HG02798 (cell line): Measurements from ENCODE around the gene DPH7.
"Not testable (repeated sequence)": the region's sequence is repeated elsewhere in the genome, so short reads cannot be mapped to it uniquely, and the experiment has no call there.

Experiments
- ATAC-seq: cut with Tn5 transposase; IDR thresholded peaks from one replicate; pipeline ENCODE4 v1.9.1; 2021; ENCODE audit warnings: mild to moderate bottlenecking; ENCODE audit not compliant: unreplicated experiment, poor library complexity

Gene DPH7

DNA sequence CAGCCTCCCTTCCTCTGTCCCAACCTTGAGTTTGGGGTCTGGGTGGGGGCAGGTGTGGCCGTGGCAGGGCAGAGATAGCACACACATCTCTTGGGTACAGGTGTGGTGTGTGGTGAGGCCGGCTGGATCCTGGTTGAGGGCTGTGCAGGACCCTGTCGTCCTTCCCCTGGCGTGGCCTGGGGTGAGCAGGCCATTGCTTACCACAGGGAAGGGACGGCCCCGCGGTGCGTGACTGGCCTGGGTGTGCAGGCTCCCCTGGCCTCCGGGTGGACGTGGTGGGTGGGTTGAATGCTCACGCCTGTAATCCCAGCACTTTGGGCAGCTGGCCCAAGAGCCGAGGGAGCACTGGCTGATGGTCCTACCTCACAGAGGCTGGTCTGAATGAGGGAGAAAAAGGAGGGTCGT is 28.0 kb upstream of the DPH7 start:
- no peak for ATAC-seq

DNA sequence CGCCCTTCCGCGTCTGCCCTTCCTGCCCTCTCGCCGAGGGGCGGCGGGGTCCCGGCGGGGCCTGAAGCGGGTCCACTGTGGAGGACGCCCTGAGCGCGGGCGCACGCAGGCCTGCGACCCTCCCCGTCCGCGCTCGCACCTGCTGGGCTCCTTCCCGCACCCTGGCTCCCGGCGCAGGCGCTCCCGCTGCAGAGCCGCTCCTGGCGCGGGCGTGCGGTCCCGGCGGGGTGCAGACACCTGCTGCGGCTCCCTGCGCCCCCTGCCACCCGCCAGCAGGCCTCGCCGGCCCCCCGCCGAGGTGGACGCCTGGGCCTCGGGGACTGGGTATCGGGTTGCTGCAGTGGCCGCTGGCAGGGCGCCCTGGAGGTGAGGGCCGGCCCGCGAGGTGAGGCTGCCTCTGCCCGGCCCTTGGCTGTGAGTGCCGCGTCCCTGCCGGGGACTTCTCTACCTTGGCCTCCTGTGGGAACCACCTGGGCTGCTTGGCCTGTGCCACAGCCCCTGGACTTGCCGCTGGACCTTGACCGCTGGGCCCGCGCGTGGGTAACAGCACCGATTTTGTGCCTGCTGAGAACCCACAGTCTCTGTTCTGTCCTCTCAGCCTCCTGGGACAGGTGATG is 27.4 kb upstream of the DPH7 start:
- ATAC-seq = peak; percentile 5

- ATAC-seq = peak; percentile 80
Observed at GRCh38 chr9:137605121-137606004, 26.6 kb upstream of the DPH7 start, which contains the start of gene ARRDC1. TSS of gene ARRDC1 (plus strand) at chr9:137605686. CDS start at chr9:137605718, 32 bp downstream.

- no peak for ATAC-seq
Observed at GRCh38 chr9:137604345-137605086, 25.8 kb upstream of the DPH7 start.

DNA sequence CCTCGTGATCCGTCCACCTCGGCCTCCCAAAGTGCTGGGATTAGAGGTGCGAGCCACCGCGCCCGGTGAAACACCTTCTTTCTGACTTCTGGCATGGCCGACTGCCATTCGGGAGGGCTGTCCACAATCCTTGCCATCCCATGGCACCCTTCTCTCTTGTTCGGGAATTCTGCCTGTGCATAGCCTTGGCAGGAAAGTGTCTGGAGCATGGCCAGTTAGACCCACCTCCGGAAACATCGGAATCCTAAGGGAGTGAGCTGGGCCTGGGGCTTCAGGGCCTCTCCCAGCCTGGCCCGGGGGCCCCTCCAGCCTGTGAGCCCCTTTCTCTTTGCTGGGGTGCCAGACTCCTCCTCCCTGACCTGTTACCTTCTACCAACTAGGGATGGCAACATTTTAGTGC is 25.2 kb upstream of the DPH7 start:
- ATAC-seq = no peak

- no peak for ATAC-seq
Observed at GRCh38 chr9:137602661-137603060, 23.9 kb upstream of the DPH7 start.

DNA sequence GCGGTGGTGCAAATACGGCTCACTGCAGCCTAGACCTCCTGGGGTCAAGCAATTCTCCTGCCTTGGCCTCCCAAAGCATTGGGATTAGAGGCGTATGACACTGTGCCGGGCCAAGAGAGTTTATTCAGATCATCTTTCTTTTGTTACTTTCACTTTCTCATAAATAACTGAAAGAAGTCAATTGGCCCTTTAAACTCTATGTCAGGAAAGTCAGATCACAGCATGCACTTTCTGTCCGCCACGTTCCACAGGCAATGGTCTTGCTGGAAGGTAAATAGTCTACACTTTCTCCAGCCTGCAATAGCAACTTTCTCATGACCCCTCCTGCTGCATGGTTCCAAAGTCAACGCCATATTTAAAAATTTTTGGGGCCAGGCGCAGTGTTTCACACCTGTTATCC is 20.2 kb upstream of the DPH7 start:
- no peak for ATAC-seq

DNA sequence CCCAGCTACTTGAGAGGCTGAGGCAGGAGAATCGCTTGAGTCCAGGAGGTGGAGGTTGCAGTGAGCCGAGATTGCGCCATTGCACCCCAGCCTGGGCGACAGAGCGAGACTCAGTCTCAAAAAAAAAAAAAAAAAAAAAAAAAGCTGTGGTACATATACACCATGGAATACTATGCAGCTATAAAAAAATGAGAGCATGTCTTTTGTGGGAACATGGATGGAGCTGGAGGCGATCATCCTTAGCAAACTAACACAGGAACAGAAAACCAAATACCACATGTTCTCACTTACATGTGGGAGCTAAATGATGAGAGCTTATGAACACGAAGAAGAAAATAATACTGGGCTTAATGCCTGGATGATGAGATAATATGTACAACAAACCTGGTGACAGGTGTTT is 17.9 kb upstream of the DPH7 start:
- not testable (repeated sequence) for ATAC-seq

GRCh38 chr9:137593176-137593575 is 14.5 kb upstream of the DPH7 start:
- ATAC-seq = no peak

GRCh38 chr9:137592767-137593166 is 14.0 kb upstream of the DPH7 start:
- ATAC-seq = no peak

GRCh38 chr9:137590469-137591383 is 12.0 kb upstream of the DPH7 start, which contains the start of gene ZMYND19:
TSS of gene ZMYND19 (minus strand) at chr9:137590512. CDS start at chr9:137590263, 249 bp downstream.
- peak; percentile 93 for ATAC-seq

DNA sequence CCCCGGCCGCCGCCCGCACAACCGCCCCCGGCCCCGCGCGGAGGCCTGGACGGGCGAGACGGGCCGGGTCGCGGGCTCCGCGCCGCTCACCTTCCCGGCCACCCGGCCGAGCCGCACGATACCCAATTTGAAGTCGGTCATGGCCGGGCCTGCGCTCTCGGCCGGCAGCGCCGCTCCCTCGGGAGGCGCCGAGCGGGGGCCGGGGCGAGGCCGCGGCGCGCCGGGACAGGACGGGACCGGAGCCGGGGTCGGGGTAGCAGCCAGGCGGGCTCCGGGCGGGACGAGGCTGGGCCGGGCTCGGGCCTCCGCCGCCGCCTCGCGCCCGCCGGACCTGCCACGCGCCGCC is 11.4 kb upstream of the DPH7 start:
- ATAC-seq = no peak

GRCh38 chr9:137589441-137590122 is 10.9 kb upstream of the DPH7 start:
- peak; percentile 7 for ATAC-seq

DNA sequence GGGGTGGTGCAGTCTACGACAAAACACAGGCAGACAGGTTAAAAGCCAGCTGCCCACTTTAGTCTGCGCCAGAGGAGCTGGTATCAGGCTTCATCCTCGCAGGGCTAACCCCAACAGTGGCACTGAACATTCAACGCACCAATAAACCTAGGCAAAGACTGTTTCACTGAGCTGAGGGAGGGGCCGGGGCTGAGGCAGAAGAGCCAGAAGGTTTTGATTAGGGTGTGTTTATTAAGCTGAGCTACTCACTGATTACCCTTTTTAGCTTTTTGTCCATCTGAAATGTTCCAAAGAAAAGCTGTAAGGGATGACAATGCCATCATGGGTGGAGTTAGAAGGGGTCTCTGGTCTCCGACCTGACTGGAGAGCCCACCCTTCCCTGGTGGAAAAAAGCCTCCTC is 10.2 kb upstream of the DPH7 start:
- ATAC-seq = no peak

GRCh38 chr9:137588311-137588710 is 9.6 kb upstream of the DPH7 start:
- ATAC-seq = no peak

- ATAC-seq = no peak
Observed at GRCh38 chr9:137586854-137587253, 8.1 kb upstream of the DPH7 start.

- no peak for ATAC-seq
Observed at GRCh38 chr9:137583957-137584356, 5.2 kb upstream of the DPH7 start.

GRCh38 chr9:137583347-137583746 is 4.6 kb upstream of the DPH7 start:
- ATAC-seq = no peak

DNA sequence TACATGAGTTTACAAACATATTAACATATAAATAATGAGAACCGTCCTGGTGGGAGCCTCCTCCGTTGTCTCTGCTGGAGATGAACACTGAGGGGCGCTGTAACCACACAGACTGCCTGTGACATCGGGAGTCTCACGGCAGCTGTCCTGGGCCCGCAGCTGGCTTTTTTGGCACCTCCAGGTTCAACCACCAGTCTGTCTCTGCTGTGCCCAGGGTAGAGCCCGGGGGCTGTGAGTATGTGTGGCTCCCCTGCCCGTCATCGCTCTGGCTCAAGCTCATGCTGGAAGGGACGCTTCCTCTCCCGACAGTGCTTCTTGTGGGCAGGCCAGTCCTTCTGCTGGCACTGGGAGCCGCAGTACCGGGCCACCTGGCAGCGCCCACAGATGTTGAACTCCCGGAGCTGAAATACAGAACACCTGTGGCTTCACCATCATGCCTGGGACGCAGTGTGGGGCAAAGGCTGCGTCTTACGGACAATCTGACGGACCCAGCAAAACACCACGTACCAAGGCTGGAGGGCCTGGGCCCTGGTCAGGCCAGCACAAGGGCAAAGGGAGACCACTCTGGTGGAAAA is 3.6 kb upstream of the DPH7 start:
- no peak for ATAC-seq
